ENCODE measurements around the gene ATAT1. TPM values are rescaled to one million over a fixed set of nuclear protein-coding genes. Genes with fewer than 3 reads are reported as not detected.

ATAT1 gene
- total RNA-seq, 1 donor from 2014 or later, result 8.9 TPM

Other genes with a start within 250 kb of the ATAT1 start
- 412 and 601 TPM in 2 replicates for gene HLA-E, start 137.4 kb upstream of the ATAT1 start, total RNA-seq
- gene GNL1, start 70.4 kb upstream of the ATAT1 start, total RNA-seq, result 34.3 and 45.1 TPM in 2 replicates
- 6.1 and 7.9 TPM in 2 replicates for gene PRR3, start 69.6 kb upstream of the ATAT1 start, total RNA-seq
- 54.0 and 64.4 TPM in 2 replicates for gene ABCF1, start 55.4 kb upstream of the ATAT1 start, total RNA-seq
- gene PPP1R10, start 9.6 kb upstream of the ATAT1 start, total RNA-seq, result 32.7 and 40.0 TPM in 2 replicates
- 33.9 and 41.1 TPM in 2 replicates for gene MRPS18B, start 9.0 kb upstream of the ATAT1 start, total RNA-seq
- gene C6orf136, start 20.3 kb downstream of the ATAT1 start, total RNA-seq, result 6.8 and 8.5 TPM in 2 replicates
- gene DHX16, start 46.1 kb downstream of the ATAT1 start, total RNA-seq, result 28.8 and 28.9 TPM in 2 replicates
- gene PPP1R18, start 59.8 kb downstream of the ATAT1 start, total RNA-seq, result 124 and 147 TPM in 2 replicates
- 8.8 and 10.8 TPM in 2 replicates for gene NRM, start 64.1 kb downstream of the ATAT1 start, total RNA-seq
- gene MDC1, start 90.4 kb downstream of the ATAT1 start, total RNA-seq, result 8.7 and 18.1 TPM in 2 replicates
- 842 and 878 TPM in 2 replicates for gene TUBB, start 93.5 kb downstream of the ATAT1 start, total RNA-seq
- gene FLOT1, start 115.8 kb downstream of the ATAT1 start, total RNA-seq, result 105 and 120 TPM in 2 replicates
- gene IER3, start 117.7 kb downstream of the ATAT1 start, total RNA-seq, result 75.3 and 157 TPM in 2 replicates